ENCODE data around the gene LENG9. TPM values are rescaled to one million over a fixed set of nuclear protein-coding genes. Genes with fewer than 3 reads are reported as not detected.

Gene LENG9
- total and polyA plus RNA-seq, 2 of the 13 experiments (the other 11 are each of a cell fraction or from before 2014, with no cell fraction given), result 0.75 to 2.9 TPM

DNA sequence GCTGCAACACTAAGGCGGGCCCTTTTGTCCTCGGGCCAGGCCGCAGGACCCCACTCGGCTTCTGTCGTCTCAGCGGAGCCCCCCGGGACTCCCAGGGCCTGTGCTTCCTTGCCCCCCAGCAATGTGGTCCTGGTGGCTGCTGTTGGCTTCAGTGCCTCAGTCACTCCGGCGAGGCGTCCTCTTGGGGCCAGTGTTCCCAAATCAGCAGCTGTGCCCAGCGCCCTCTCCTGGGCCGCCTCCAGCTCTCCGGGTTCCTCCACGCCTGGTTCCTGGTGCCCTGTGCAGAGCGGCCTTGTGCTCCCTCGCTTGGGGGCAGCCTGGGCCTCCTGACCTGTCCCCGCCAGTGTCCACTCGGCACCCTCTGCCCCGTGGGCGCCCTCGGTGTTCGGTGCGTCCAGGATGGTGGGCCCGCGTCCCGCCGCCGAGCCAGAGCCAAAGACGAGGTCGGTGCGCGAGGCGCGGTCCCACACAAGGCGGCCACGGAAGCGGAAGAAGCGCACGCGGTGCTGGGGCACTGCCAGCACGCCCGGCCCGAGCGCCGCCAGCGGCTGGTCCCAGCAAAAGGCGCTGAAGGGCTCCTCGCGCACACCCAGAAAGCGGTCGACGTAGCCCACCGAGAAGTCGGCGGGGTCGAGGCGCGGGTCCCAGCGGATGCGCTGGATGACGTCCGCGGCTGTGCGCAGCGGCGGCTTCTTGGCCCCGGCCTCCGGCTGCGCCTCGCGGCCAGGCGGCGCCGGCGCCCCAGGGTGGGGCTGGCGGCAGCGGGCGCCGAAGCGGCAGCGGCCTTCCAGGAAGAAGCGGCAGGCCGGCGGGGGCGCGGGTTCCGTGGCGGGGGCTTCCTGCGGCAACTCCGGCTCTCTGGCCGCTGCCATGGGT, 685 bp downstream of the LENG9 start (continued):
- no peak for TF ChIP-seq ZBTB40 (IDR thresholded peaks at IDR 0.05)
- TF ChIP-seq ZBTB40 (CRISPR knock-in tag; IDR thresholded peaks at IDR 0.05), result peak; percentile 61; the same call in 1 of the 2 replicates
- TF ChIP-seq ZC3H13 (CRISPR knock-in tag; IDR thresholded peaks at IDR 0.05), result peak; percentile 61; the same call in 1 of the 2 replicates
- no peak for TF ChIP-seq NR2F6 (IDR thresholded peaks at IDR 0.05)
- TF ChIP-seq NR2F6 (CRISPR knock-in tag; IDR thresholded peaks at IDR 0.05), result no peak
- no peak; the same call in 1 of the 2 replicates for TF ChIP-seq NRL (CRISPR knock-in tag; IDR thresholded peaks at IDR 0.05; ENCODE audit: borderline replicate concordance)
- peak; percentile 62; the same call in 1 of the 2 replicates for TF ChIP-seq GATAD1 (CRISPR knock-in tag; IDR thresholded peaks at IDR 0.05)
- peak; percentile 84 for TF ChIP-seq ARID4A (CRISPR knock-in tag; IDR thresholded peaks at IDR 0.05; ENCODE audit: borderline replicate concordance)
- no peak for TF ChIP-seq HHEX (CRISPR knock-in tag; IDR thresholded peaks at IDR 0.05)
- 0 out of 2 replicates have a peak, but pooled peaks have one; percentile 23 for TF ChIP-seq ELK4 (CRISPR knock-in tag; IDR thresholded peaks at IDR 0.05; ENCODE audit: borderline replicate concordance)

Data from HepG2 (cell line).